Small intestine (tissue), 7 donors: ENCODE measurements around the gene CXCL1. TPM values are rescaled to one million over a fixed set of nuclear protein-coding genes. Genes with fewer than 3 reads are reported as not detected.
A peak's percentile ranks its signal among the peaks of the same experiment; 100 is the strongest.

Experiments
- DNase-seq, 2 donors: peaks; one replicate each; pipeline versions ENCODE4 v3.0.0 to v3.0.0-alpha.2; 2013
- FAIRE-seq: peaks from 2 replicates; lab custom pipeline; 2012; peaks lifted over from hg19 to GRCh38; lab: Jason Lieb, UNC
- H3K27ac ChIP-seq, 3 donors: one replicate each; pipeline ENCODE4 v1.5.1; 2013; ENCODE audit warnings: low read length in 2 of 3, mild to moderate bottlenecking in 2 of 3, control low read depth in 1 of 3, inconsistent platforms in 1 of 3, low read depth in 1 of 3, moderate library complexity in 1 of 3
- H3K27me3 ChIP-seq, 3 donors: one replicate each; pipeline ENCODE4 v1.6.1; 2013; ENCODE audit warnings: low read length in 3 of 3, inconsistent platforms in 1 of 3; ENCODE audit not compliant: control insufficient read depth in 3 of 3, insufficient read depth in 3 of 3
- H3K36me3 ChIP-seq, 3 donors: one replicate each; pipeline ENCODE4 v1.6.1; 2013; ENCODE audit warnings: low read length in 3 of 3, inconsistent platforms in 1 of 3, low read depth in 1 of 3, mild to moderate bottlenecking in 1 of 3, moderate library complexity in 1 of 3; ENCODE audit not compliant: control insufficient read depth in 3 of 3, insufficient read depth in 2 of 3
- H3K4me1 ChIP-seq, 3 donors: one replicate each; pipeline ENCODE4 v1.6.1; 2013; ENCODE audit warnings: low read length in 2 of 3, inconsistent platforms in 1 of 3, low read depth in 1 of 3, mild to moderate bottlenecking in 1 of 3, moderate library complexity in 1 of 3; ENCODE audit not compliant: control insufficient read depth in 3 of 3, insufficient read depth in 2 of 3
- H3K4me3 ChIP-seq, 3 donors: one replicate each; pipeline ENCODE4 v1.5.1; 2013; ENCODE audit warnings: low read length in 3 of 3, control low read depth in 1 of 3, inconsistent platforms in 1 of 3, low read depth in 1 of 3, mild to moderate bottlenecking in 1 of 3, moderate library complexity in 1 of 3
- H3K9me3 ChIP-seq, 2 donors: one replicate each; pipeline ENCODE4 v1.6.1; 2013; ENCODE audit warnings: low read depth in 1 of 2, low read length in 1 of 2; ENCODE audit not compliant: control insufficient read depth in 2 of 2, insufficient read depth in 1 of 2
- WGBS, 3 donors: extraction: QIAGEN DNeasy Blood & Tissue Kit; methylation state at CpG; one replicate each; pipeline ENCODE4 v1.1.7; 2013; 5-methylcytosine and 5-hydroxymethylcytosine counted together
- polyA plus RNA-seq, 4 donors: library from polyadenylated mRNA; stranded (reverse) in 3 of 4; unstranded in 1 of 4; fragments of 200-250 nt in 3 of 4; fragments of 120-200 nt in 1 of 4; gene quantifications; one replicate each; pipeline versions ENCODE4 v1.2.1 to v1.2.3, GENCODE V29; 2013
- donor health status: healthy with polysubstance abuse.
- donor health status: control.
- donor health status: control.
- donor health status: Bipolar disorder and iron deficiency.
- donor health status: healthy.

Gene CXCL1
- polyA plus RNA-seq, 4 donors: 2.9 to 13.8 (median 10.1) TPM

- 62 to 66% (median 63%) methylated on average over 2 of the region's 2 CpGs for WGBS, 3 donors
- Histone ChIP-seq H3K27me3 (no peaks in the 10 kb centered on the region), H3K9me3 (no peaks in the 10 kb centered on the region), H3K27ac (no peak overlapping the region), H3K36me3 (no peaks in the 10 kb centered on the region), H3K4me1 (no peaks in the 10 kb centered on the region), H3K4me3 (no peak overlapping the region)
- FAIRE-seq (no peak), DNase-seq (no peak)
Observed at GRCh38 chr4:73844806-73845205, 24.4 kb upstream of the CXCL1 start.

GRCh38 chr4:73847526-73848182, 21.5 kb upstream of the CXCL1 start:
- Histone ChIP-seq H3K4me1 (no peaks in the 10 kb centered on the region), H3K27ac (no peak overlapping the region), H3K27me3 (peaks cover 0 to 4% (median 3%) of the 10 kb centered on the region in 3 donors), H3K9me3 (no peaks in the 10 kb centered on the region), H3K36me3 (no peaks in the 10 kb centered on the region), H3K4me3 (no peak overlapping the region)
- WGBS, 3 donors: 88 to 90% (median 90%) methylated on average over 3 of the region's 3 CpGs
- no peak for FAIRE-seq
- DNase-seq: no peak

- H3K27ac ChIP-seq: no peak overlapping the region
- H3K27me3 ChIP-seq: peaks cover 0 to 10% (median 3%) of the 10 kb centered on the region in 3 donors
- WGBS, 3 donors: 68 to 81% (median 80%) methylated on average over 1 of the region's 1 CpG
- H3K4me3 ChIP-seq: no peak overlapping the region
- H3K4me1 ChIP-seq: no peaks in the 10 kb centered on the region
- no peaks in the 10 kb centered on the region for H3K9me3 ChIP-seq
- FAIRE-seq (no peak), DNase-seq (no peak)
- no peaks in the 10 kb centered on the region for H3K36me3 ChIP-seq
Observed at GRCh38 chr4:73848183-73848777, 20.9 kb upstream of the CXCL1 start.

GRCh38 chr4:73850261-73850970, 18.8 kb upstream of the CXCL1 start:
- H3K27ac ChIP-seq: no peak overlapping the region
- DNase-seq (no peak), FAIRE-seq (no peak)
- 75 to 80% (median 79%) methylated on average over 4 of the region's 4 CpGs for WGBS, 3 donors
- no peaks in the 10 kb centered on the region for H3K36me3 ChIP-seq
- no peaks in the 10 kb centered on the region for H3K9me3 ChIP-seq
- H3K4me3 ChIP-seq: no peak overlapping the region
- H3K4me1 ChIP-seq: no peaks in the 10 kb centered on the region
- H3K27me3 ChIP-seq: peaks cover 0 to 16% (median 3%) of the 10 kb centered on the region in 3 donors

- H3K36me3 ChIP-seq: no peaks in the 10 kb centered on the region
- H3K27ac ChIP-seq: no peak overlapping the region
- H3K4me3 ChIP-seq: no peak overlapping the region
- no peaks in the 10 kb centered on the region for H3K4me1 ChIP-seq
- DNase-seq: no peak
- 52 to 63% (median 63%) methylated on average over 1 of the region's 1 CpG for WGBS, 3 donors
- no peak for FAIRE-seq
- H3K9me3 ChIP-seq: no peaks in the 10 kb centered on the region
- H3K27me3 ChIP-seq: peaks cover 0 to 16% (median 3%) of the 10 kb centered on the region in 3 donors
Observed at GRCh38 chr4:73851293-73851692, 17.9 kb upstream of the CXCL1 start.

- Histone ChIP-seq H3K4me3 (no peak overlapping the region), H3K27ac (no peak overlapping the region), H3K27me3 (peaks cover 0 to 16% (median 3%) of the 10 kb centered on the region in 3 donors), H3K9me3 (no peaks in the 10 kb centered on the region), H3K4me1 (no peaks in the 10 kb centered on the region), H3K36me3 (no peaks in the 10 kb centered on the region)
- DNase-seq (no peak), FAIRE-seq (no peak)
Observed at GRCh38 chr4:73852771-73853170, 16.4 kb upstream of the CXCL1 start.

GRCh38 chr4:73853246-73853704, 15.9 kb upstream of the CXCL1 start, which contains the start of gene PF4V1:
TSS of gene PF4V1 (plus strand) at chr4:73853296. CDS start at chr4:73853363, 67 bp downstream.
- WGBS, 3 donors: 14 to 34% (median 31%) methylated on average over 22 of the region's 22 CpGs
- Histone ChIP-seq H3K4me3 (no peak within 1 kb of the TSS), H3K27ac (no peak within 1 kb of the TSS), H3K4me1 (no peaks in the 10 kb centered on the region), H3K27me3 (peaks cover 0 to 16% (median 3%) of the 10 kb centered on the region in 3 donors), H3K36me3 (no peaks in the 10 kb centered on the region), H3K9me3 (no peaks in the 10 kb centered on the region)
- peak; percentile 17 to 33 for DNase-seq
- FAIRE-seq: no peak

- no peak overlapping the region for H3K4me3 ChIP-seq
- FAIRE-seq (no peak), DNase-seq (no peak)
- no peaks in the 10 kb centered on the region for H3K4me1 ChIP-seq
- no peak overlapping the region for H3K27ac ChIP-seq
- peaks cover 0 to 16% (median 3%) of the 10 kb centered on the region in 3 donors for H3K27me3 ChIP-seq
- H3K36me3 ChIP-seq: no peaks in the 10 kb centered on the region
- 30 to 49% (median 35%) methylated on average over 8 of the region's 8 CpGs for WGBS, 3 donors
- H3K9me3 ChIP-seq: no peaks in the 10 kb centered on the region
Observed at GRCh38 chr4:73853718-73854473, 15.3 kb upstream of the CXCL1 start.
